NCI-H526 (cell line): ENCODE results near the gene NUDT6.
A peak's percentile ranks its signal among the peaks of the same experiment; 100 is the strongest.
"Not testable (repeated sequence)": the region's sequence is repeated elsewhere in the genome, so short reads cannot be mapped to it uniquely, and the experiment has no call there.

ENCODE experiments used
- DNase-seq, 2 experiments: peaks; one replicate each; lab custom pipeline; 2025; lab: John Stamatoyannopoulos, UW

NUDT6 gene

DNA sequence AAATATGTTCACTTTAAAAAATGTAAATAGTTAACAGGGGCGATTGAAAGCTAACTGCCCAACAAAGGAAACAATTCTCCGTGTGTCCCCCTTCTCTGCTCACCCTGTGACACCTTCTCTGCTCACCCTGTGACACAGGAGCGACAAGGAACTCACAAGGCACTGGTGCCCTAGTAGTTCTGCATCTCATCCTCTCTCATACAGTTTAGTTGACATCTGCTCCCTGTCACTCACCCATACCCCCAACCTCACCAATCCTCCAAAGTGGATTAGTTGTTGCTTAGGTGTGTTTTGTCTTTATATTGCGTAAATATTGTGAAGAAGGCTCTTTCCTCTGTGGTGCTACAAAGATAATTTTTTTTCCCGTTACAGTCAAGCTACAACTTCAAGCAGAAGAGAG lies 46.4 kb downstream of the NUDT6 start:
- no peak for DNase-seq

DNA sequence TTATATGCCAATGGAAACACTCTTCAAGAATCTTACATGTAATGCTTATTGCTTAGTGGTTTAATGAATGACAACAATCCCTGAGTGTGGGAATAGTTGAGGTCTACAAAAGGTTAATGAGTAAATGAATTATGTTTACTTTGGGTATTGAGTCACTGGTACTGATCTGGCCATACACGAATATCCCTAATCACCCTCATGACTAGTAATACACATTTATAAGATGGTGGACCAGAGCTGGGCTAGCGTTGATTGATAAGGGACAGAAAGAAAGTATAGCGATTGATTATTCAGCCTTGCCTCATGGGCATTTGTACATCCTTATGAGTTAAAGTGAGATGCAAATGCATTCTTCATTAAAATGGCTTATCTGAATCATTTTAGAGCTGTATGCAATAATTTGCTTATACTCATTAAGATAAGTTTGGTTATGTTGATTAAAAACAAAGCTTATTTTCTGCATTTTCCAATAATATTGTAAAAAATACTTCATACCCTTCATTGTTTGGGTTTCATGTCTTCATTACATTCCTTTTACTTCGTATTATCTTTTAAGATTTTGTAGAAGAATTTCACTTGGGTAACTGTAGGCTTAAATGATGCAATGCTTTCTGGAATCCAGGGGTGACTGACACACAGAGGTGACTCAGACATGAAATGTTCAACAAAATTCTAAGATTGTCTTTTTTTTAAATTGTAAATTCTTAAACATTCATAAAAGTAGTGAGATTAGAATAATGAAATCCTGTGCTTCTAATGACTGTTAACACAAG lies 48.4 kb downstream of the NUDT6 start:
- DNase-seq, result no peak

DNA sequence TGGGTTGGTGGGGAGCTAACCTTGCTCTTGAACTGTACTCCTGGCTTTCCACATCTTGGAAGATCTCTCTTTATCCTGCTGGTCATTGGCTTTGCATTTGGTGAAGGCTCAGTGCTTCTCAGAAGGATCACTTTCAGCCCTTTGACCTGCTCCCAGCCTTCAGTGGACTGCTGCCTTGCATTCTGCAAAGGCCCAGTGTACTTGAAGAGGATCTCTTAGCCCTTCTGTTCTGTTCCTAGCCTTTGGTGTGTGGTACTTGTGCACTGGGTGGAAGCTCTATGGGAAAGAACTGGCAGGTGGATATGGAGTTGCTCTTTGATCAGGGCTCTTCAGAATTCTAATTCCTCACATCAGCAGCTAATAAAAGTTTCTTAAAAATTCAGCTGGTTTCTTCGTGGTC lies 49.3 kb downstream of the NUDT6 start:
- DNase-seq, result no peak

DNA sequence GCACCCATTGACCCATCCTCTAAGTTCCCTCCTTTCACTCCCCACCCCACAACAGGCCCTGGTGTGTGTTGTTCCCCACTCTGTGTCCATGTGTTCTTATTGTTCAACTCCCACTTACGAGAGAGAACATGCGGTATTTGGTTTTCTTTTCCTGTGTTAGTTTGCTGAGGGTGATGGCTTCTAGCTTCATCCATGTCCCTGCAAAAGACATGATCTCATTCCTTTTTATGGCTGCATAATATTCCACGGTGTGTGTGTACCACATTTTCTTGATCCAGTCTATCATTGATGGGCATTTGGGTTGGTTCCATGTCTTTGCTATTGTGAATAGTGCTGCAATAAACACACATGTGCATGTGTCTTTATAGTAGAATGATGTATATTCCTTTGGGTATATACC lies 54.2 kb downstream of the NUDT6 start:
- DNase-seq, result not testable (repeated sequence)

DNA sequence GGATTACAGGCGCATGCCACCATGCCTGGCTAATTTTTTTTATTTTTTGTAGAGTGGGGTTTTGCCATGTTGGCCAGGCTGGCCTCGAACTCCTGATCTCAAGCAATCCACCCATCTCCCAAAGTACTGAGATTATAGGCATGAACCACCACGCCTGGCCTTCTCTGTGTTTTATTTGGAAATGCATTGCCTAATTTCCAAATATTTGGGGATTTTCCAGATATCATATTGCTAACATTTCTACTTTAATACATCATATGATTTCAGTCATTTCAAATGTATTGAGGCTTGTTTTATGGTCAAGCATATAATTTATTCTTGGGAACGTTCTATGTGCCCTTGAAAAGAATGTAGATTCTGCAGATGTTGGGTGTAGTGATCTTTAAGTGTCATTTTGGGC lies 57.0 kb downstream of the NUDT6 start:
- no peak for DNase-seq

DNA sequence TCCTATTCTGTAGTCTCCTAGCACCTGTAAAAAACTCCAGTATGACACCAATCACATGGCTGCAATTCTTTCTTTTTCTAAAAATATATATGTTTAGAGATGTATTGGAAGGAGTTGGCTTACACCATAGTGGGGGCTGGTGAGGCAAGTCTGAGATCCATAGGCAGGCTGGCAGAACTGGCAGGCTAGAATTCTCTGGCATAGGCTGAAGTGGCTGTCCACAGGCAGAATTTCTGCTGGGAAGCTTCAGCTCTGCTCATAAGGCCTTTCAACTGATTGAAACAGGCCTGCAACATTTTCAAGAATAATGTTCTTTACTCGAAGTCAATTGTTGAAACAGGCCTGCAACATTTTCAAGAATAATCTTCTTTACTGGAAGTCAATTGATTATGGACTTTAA lies 58.8 kb downstream of the NUDT6 start:
- DNase-seq, result no peak

DNA sequence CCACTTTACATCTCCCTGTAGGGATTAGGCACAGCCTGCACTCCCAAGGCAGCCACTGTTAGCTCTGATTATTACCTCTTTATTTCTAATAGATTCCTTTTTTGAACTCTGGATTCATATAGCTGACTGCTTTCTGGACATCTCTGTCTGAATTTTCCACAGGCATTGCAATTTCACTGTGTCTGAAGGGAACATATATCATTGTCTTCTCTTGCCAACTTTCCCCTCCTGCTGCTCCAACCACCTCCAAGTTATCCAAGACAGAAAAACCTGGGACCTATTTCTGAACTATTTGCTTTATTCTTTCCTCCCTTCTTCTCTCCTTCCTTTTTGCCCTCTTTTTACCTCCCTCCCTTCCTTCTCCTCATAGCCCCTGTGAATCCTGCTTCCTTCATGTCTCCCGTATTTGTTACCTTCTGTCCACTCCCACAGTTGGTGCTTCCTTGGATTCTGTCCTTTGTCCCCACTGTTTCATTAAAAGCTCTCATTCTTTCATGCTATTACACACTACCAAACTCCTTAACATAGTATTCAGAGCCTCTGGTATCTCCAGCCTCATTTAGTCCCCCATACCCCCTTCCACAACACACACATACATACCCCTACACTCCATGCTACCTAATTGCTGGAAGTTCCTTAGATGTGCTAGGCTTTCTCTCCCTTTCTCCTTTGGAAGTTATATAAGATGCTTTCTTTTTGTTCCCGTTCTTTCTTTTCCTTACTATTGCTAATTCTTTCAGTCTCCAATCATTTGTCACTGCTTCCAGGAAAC lies 61.0 kb downstream of the NUDT6 start:
- DNase-seq, result no peak

DNA sequence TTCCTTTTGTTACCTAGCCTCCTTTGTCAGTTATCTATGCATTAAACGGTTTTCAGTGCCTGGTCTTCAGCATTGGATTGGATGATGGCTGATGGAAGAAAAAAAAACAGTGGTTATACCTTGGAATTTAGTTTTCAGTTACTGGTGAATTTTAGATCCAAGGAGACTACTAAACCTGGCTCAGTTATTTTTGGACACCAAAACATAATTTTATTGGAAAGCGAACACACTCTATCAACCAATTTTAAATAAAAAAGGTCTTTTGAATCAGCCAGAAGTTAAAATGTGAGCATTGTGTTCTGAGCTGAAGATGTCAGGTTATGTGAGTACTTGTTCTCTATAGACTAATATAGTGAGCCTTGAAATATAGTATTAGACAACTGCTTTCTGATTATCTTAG lies 63.7 kb downstream of the NUDT6 start:
- no peak for DNase-seq

DNA sequence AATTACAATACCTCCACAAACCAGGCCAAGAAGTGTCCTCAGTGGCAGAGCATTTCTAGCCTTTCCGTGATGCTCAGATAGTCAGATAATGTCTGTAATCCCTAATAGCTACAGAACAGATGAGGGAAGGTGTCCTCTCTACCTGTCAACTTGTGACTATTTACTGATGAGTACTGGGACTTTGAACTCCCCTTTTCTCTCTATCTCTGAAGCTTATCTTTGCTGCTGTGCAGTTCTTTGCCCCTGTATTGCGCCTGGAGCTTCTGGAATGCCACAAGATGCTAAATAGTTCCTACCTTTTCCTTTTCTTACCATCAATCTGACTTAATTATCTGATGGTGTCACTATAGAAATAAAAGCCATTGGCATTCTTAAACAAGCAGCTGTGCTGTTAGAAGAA lies 65.2 kb downstream of the NUDT6 start:
- DNase-seq, result no peak

DNA sequence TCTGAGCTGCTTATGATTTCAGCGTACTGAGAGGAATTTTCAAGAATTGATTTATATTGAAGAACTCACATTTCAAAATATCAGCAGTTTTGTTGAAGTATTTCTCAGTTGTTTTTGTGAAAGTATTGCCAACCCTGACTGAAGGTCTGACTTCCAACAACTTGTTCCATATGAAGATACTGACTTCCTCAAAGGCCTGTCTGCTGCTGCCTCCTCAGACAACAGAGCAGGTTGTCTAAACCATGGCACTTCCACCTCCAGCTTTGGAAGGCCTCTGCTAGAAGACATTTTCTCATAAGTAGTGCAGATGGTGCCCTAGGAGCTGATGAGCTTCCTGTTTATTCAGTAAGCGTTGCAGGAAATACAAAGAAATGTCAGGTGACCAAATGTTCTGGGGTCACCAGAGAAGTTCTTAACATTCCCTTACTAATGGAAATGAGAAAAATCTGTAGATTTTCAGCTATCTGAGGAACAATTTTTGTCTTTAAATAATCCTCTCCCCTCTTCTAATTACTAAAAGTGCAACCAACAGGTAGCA lies 67.0 kb downstream of the NUDT6 start:
- no peak for DNase-seq

DNA sequence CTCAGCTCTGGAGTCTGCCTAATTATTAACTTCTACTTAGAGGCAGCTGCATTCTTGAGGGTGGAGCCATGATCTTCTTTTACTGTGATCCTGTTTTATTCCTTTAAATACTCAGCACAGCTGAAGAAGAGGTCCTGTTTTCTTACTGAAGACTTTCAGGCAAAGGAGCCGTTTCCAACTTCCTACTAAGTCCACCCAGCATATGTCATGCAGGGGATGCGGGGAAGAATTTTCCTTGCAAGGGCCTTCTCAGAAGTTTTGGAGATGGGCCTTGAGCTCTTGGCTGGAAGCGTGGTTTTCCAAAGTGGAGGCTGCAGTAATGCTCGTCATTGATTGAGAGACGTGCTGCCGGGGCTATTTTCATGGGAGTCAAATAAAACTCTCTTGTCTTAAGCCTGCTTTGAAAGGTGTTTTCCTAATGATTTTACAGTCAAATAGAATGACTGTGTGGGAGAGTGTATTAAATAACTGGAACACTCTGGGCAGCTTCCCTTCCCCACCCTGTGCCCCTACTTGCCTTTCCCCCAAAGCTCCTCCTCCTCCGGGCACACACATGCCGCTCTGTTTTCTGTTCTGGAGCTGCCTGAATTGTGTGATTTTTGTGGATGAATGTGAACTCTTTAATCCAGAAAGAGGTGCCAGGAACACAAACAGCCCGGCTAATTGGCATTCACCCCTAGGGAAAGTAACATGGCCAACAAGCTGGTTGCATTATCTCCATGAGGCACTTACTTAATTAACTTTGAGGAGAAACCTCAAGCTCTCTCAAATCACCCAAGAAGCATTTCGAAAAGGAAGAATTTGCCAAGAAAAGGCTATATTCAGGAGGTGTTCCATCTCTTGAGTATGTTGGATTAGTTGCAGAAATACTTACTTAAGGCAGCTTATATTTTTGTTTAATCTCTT lies 67.7 kb downstream of the NUDT6 start:
- DNase-seq, result peak; percentile 81 to 88

DNA sequence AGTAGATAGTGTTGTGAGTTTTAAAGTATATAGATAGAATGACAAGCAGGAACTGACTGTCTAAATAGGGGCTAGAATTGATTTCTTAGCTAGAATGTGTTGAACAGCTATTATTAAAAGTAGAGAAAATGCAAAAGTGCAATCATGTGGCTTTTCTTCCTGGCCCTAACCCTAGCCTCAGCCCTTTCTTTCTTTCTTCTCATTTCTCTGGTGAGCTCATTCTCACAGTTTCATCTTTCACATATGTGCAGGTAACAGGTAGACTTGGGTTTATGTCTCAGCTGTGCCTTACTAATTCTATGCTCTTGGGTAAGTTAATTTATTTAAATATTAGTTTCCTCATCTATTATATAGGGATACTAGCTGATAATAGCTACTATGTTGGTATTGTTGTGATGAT lies 70.8 kb downstream of the NUDT6 start:
- no peak for DNase-seq

DNA sequence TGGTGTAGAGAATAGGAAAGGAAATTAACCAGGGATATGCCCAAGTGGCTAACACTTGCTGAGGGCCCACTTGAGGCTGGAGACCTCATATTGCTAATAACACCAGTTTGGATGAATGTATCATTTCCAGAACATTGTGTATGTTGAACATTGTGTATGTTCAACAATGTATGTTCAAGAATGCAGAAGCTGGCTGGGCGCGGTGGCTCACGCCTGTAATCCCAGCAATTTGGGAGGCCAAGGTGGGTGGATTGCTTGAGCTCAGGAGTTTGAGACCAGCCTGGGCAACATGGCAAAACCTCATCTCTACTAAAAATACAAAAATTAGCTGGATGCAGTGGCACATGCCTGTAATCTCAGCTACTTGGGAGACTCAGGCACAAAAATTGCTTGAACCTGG lies 72.6 kb downstream of the NUDT6 start:
- DNase-seq, result not testable (repeated sequence)

DNA sequence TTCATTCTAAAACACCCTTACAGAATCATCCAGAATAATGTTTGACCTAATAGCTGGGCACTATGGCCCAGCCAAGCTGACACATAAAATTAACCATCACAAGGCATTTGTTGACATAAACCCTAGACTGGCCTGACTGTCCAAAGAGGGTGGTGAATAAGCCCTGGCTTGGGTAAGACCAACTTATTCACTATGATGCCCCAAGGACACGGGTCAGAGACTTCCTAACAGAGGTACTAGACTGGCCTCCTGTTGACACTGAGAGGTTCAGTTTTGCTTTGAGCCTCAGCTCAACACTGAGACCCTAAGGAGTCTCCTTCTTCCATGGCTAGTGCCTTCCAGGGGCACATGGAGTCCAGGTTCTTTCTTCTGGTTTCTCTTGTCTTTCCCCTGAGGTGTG lies 74.5 kb downstream of the NUDT6 start:
- DNase-seq, result no peak

DNA sequence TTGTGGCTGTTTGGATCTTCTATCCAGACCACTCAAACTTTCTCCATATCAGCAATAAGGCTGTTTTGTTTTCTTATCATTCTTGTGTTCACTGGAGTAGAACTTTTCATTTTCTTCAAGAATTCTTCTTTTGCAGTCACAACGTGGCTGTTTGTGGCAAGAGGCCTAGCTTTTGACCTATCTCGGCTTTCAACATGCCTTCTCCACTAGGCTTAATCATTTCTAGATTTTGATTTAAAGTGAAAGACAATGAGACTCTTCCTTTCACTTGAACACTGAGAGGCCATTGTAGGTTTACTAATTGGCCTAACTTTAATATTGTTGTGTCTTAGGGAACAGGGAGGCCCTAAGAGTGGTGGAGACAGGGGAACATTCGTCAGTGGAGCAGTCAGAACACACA lies 76.6 kb downstream of the NUDT6 start:
- no peak for DNase-seq

DNA sequence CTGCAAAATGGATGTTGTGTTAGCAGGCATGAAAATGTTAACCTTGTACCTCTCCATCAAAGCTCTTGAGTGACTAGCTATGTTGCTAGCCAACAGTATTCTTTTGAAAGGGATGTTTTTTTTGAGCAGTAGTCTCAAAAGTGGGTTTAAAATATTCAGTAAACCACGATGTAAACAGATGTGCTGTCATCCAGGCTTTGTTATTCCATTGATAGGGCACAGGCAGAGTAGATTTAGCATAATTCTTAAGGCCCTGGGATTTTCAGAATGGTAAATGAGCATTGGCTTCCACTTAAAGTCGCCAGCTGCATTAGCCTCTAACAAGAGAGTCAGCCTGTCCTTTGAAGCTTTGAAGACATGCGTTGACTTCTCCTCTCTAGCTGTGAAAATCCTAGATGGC lies 77.3 kb downstream of the NUDT6 start:
- DNase-seq, result no peak

DNA sequence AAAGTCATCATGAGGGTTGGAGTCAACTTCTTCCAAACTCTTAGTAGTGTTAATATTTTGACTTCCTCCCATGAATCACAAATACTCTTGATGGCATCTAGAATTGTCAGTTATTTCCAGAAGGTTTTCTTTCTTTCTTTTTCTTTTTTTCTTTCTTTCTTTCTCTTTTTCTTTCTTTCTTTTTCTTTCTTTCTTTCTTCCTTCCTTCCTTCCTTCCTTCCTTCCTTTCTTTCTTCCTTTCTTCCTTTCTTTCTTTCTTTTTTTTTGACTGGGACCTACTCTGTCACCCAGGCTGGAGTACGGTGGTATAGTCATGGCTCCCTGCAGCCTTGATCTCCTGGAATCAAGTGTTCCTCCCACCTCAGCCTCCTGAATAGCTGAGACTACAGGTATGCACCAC lies 78.0 kb downstream of the NUDT6 start:
- not testable (repeated sequence) for DNase-seq

DNA sequence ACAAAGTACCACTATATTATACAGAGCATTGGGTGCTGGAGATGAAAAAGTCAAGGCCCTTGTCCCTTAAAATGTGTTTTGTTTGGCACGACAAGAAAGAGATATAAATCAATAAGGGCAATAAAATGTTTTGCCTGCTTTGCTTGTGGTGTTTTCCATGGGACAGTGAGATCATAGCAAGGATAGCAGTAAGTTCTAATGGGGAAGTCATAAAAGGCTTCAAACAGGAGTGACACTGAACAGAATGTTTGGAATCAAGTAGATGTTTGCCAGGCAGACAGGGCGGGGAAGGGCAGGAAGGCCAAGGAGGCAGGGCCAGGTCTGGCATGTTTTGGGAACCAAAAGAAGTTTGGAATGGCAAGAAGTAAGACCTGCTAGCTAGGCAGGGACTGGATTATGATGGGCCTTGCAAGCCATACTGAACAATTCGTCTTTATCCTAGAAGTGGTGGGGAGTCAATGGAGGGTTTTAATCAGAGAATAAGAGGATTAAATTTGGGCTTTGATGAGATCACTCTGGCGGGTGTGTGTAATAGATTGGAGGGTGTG lies 79.3 kb downstream of the NUDT6 start:
- DNase-seq, result peak in 1 of 2 experiments; percentile 3
